NB4 (cell line): Measurements from ENCODE around the gene ADCY2.

ENCODE experiments used
- DNase-seq: peaks from one replicate; pipeline ENCODE4 v3.0.0; 2010; ENCODE audit warnings: low read depth
- H3K4me3 ChIP-seq: one replicate; pipeline ENCODE4 v1.5.1; 2011; ENCODE audit warnings: mild to moderate bottlenecking, low read depth, low read length, moderate library complexity
- CTCF ChIP-seq: IDR thresholded peaks from one replicate; pipeline ENCODE4 v1.5.1; 2012; ENCODE audit warnings: low read depth, low read length
- MAX ChIP-seq: IDR thresholded peaks from 2 replicates; pipeline ENCODE4 v1.6.1; 2011; ENCODE audit warnings: low read depth, low read length
- MYC ChIP-seq: IDR thresholded peaks from 2 replicates; pipeline ENCODE4 v1.6.1; 2011; ENCODE audit warnings: low read depth, low read length
- POLR2A ChIP-seq: IDR thresholded peaks from 2 replicates; pipeline ENCODE4 v1.6.1; 2011; ENCODE audit warnings: mild to moderate bottlenecking; ENCODE audit not compliant: insufficient read length; ENCODE audit errors: extremely low read depth

ADCY2 gene

GRCh38 chr5:7822449-7822848 lies 426.5 kb downstream of the ADCY2 start:
- DNase-seq: no peak
- H3K4me3 ChIP-seq: no peak overlapping the region
- no peak for TF ChIP-seq POLR2A
- no peak for TF ChIP-seq CTCF
- no peak for TF ChIP-seq MYC
- TF ChIP-seq MAX: no peak

GRCh38 chr5:7823594-7823993 lies 427.7 kb downstream of the ADCY2 start:
- no peak for TF ChIP-seq MYC
- no peak for TF ChIP-seq POLR2A
- TF ChIP-seq CTCF: no peak
- TF ChIP-seq MAX: no peak

GRCh38 chr5:7824995-7825394 lies 429.1 kb downstream of the ADCY2 start:
- TF ChIP-seq MAX (no peak), POLR2A (no peak), MYC (no peak), CTCF (no peak)

More at GRCh38 chr5:7823594-7823993, 427.7 kb downstream of the ADCY2 start:
- DNase-seq: no peak
- no peak overlapping the region for H3K4me3 ChIP-seq

GRCh38 chr5:7825630-7826029 lies 429.7 kb downstream of the ADCY2 start:
- TF ChIP-seq CTCF (no peak), MYC (no peak), MAX (no peak), POLR2A (no peak)
- H3K4me3 ChIP-seq: no peak overlapping the region
- no peak for DNase-seq

More at GRCh38 chr5:7824995-7825394, 429.1 kb downstream of the ADCY2 start:
- no peak for DNase-seq
- no peak overlapping the region for H3K4me3 ChIP-seq

GRCh38 chr5:7827610-7828009 lies 431.7 kb downstream of the ADCY2 start:
- no peak for DNase-seq
- H3K4me3 ChIP-seq: no peak overlapping the region
- no peak for TF ChIP-seq MAX
- TF ChIP-seq CTCF: no peak
- no peak for TF ChIP-seq POLR2A
- TF ChIP-seq MYC: no peak

- DNase-seq: no peak
- H3K4me3 ChIP-seq: no peak overlapping the region
- TF ChIP-seq MYC (no peak), POLR2A (no peak), CTCF (no peak), MAX (no peak)
Measured at GRCh38 chr5:7828269-7828668, 432.3 kb downstream of the ADCY2 start.
